GM18526 (cell line): Measurements from ENCODE around the gene OPCML.

Experiments
- POLR2A ChIP-seq: IDR thresholded peaks from 3 replicates; pipeline ENCODE4 v1.6.1; 2011; ENCODE audit not compliant: insufficient read length; ENCODE audit errors: extremely low read depth

Gene OPCML

GRCh38 chr11:133075351-133075750 is 456.9 kb downstream of the OPCML start:
- TF ChIP-seq POLR2A: no peak

- no peak for TF ChIP-seq POLR2A
These were observed 459.3 kb downstream of the OPCML start for GRCh38 chr11:133072858-133073582.

- no peak for TF ChIP-seq POLR2A
These were observed 459.9 kb downstream of the OPCML start for GRCh38 chr11:133072378-133072777.

DNA sequence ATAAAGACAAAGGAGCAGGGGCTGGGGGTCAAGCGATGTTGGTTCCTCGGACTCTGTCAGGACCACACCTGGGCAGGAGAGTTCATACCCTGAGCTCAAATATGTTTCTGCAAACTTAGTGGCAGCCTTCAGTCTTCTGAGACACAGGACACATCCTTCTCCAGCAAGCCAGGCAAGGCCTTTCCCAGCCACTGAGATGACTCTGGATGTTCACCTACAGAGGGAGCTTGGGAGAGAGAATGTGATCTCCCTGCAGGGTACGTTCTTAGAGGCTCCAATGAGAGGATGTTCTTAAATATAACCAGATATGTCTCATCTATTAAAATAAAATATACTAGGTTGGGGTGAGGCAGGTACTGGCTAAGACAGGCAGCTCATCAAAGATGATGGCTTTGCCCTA is 461.5 kb downstream of the OPCML start:
- no peak for TF ChIP-seq POLR2A

DNA sequence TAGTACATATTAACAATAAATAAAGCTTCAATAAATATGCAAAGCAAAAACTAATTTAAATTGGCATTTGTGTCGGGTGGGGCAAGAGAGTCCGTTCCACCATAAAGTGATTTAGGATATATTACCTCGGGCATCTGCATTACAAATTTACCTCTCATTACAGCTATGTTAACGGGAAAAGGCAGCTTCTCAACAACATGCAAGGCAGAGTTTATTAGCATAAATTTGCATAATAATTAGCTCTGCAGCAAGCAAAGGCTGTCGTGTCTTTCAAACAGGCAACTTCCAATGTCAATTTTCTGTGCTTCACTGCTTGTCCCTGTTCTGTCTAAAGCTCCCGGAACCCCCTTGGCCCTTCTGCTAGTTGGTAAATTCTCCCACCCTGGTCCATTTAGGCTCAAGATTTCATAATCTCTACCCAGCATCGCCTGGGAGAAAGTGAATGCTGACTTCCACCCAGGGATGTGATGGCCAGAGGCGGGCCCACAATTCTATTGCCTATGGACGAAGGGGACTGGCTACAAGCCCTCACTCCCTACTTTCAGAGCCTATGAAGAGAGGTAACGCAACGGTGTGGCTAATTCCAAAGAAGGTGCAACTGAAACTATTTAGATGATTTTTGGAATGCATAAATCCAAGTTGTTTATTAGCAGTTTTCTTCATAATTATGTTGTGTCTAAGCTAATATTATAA is 462.1 kb downstream of the OPCML start:
- TF ChIP-seq POLR2A: no peak

DNA sequence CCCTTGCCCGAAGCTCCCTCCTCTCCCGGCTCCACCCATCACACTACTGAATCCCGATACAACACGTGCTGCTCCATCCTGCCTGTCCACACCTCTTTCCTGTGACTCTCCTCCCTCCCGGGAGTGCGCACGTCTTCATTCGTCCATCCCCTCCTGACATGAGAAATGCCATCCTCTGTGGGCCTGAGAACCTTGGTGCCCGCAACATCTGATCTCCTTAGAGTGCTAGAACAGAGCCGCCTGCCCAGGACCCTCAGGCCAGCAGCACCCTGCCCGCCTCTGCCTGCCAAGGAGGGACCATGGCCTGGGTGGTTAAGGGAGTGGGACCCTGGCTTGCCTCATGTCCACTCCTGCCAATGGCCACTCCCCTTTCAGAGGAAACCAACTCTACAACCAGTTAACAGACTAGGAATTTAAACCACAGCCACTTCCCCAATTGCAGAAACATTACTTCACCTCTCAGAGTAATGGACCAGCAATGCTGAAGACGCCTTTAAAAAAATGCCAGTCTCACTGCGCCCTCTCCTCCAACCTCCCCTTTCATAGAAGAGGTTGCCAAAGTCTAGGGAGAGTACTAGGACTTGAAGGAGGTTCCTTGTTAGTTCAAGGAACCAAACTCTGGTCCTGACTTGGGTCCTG is 466.3 kb downstream of the OPCML start:
- TF ChIP-seq POLR2A: no peak

- TF ChIP-seq POLR2A: no peak
These were observed 467.3 kb downstream of the OPCML start for GRCh38 chr11:133064961-133065360.

- no peak for TF ChIP-seq POLR2A
These were observed 468.0 kb downstream of the OPCML start for GRCh38 chr11:133064152-133064877.

DNA sequence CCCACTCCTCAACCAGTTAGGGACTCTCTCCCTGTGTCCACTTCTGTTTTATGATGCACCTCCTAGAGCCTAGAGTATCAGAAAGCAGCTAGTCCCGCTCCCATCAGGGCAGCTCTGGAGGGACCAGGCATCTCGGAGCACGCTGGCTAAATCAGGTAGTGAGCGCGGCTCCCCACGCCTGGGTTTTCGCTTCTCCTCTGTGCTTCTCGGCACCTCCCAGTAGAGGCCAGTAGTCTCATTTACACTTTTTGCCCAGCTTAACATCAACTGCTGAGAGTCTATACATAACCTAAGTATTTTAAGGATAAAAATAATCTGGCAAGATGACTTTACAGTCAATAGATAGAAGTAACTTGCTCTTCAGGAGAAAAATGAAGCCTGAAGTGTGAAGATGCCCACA is 473.8 kb downstream of the OPCML start:
- no peak for TF ChIP-seq POLR2A

- TF ChIP-seq POLR2A: no peak
These were observed 479.1 kb downstream of the OPCML start for GRCh38 chr11:133053124-133053776.

DNA sequence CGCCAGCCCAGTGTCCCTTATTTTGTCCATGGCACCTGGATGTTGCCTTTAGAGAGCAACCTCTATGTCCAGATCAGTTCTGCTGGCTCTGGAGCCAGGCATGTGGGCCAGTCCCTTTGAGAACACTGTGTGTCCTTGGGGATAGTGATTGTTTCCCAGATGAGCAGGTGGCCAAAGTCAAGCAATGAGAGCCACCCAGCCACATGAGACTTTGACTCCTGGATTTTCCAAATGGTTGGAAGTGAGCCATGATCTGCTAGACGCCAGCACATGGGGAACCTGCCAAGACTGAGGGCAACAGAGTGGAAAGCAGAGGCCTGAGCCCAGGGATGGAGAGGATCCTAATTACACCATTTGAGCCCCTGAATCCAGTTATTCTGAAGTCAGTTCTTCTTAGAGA is 479.8 kb downstream of the OPCML start:
- TF ChIP-seq POLR2A: no peak

- TF ChIP-seq POLR2A: no peak
These were observed 482.9 kb downstream of the OPCML start for GRCh38 chr11:133049244-133050019.

- TF ChIP-seq POLR2A: no peak
These were observed 484.0 kb downstream of the OPCML start for GRCh38 chr11:133048270-133048669.

- no peak for TF ChIP-seq POLR2A
These were observed 484.6 kb downstream of the OPCML start for GRCh38 chr11:133047771-133048115.
